OCI-LY7 (cell line): ENCODE results near the gene PRAF2. TPM values are rescaled to one million over a fixed set of nuclear protein-coding genes. Genes with fewer than 3 reads are reported as not detected.

ENCODE experiments used
- BruUV-seq: library from RNA; stranded (reverse); fragments of 400-500 nt; replicated peaks from 2 replicates; lab custom pipeline; 2021; lab: Mats Ljungman, UMichigan
- CTCF ChIA-PET: fragments of 300-600 bp; sonication (Branson Sonifier 250); formaldehyde crosslinking; loops from one replicate; lab custom pipeline; 2022; ENCODE audit warnings: antibody characterized with exemption; ENCODE audit not compliant: unreplicated experiment; lab: Charles Lee
- POLR2A ChIA-PET: fragments of 300-600 bp; sonication (Branson Sonifier 250); formaldehyde crosslinking; loops from one replicate; lab custom pipeline; 2022; ENCODE audit warnings: antibody characterized with exemption; lab: Charles Lee
- DNase-seq: peaks from one replicate; pipeline ENCODE4 v3.0.0-alpha.2; 2015; ENCODE audit warnings: low spot score
- H2AFZ ChIP-seq: fragments of 200-600 bp; sonication (generic), shearing (Covaris generic); 2 replicates; pipeline ENCODE4 v1.6.1; 2014; ENCODE audit warnings: mild to moderate bottlenecking, antibody characterized with exemption, low read length, moderate library complexity
- H3K27ac ChIP-seq: fragments of 200-600 bp; sonication (generic); 2 replicates; pipeline ENCODE4 v1.5.1; 2014; ENCODE audit warnings: mixed run types, low read depth, mild to moderate bottlenecking, moderate library complexity, low read length, inconsistent platforms; ENCODE audit not compliant: poor library complexity, severe bottlenecking
- H3K36me3 ChIP-seq: fragments of 200-600 bp; sonication (generic); 2 replicates; pipeline ENCODE4 v1.6.1; 2014; ENCODE audit warnings: mild to moderate bottlenecking, antibody characterized with exemption, low read length, moderate library complexity, mixed read lengths; ENCODE audit not compliant: insufficient read depth
- H3K4me1 ChIP-seq: fragments of 200-600 bp; sonication (generic); 2 replicates; pipeline ENCODE4 v1.5.1; 2014; ENCODE audit warnings: mild to moderate bottlenecking, low read length; ENCODE audit not compliant: insufficient read depth, poor library complexity, severe bottlenecking
- H3K4me2 ChIP-seq: fragments of 200-600 bp; sonication (generic); 2 replicates; pipeline ENCODE4 v1.6.1; 2014; ENCODE audit warnings: mild to moderate bottlenecking, low read length
- H3K4me3 ChIP-seq: fragments of 200-600 bp; sonication (generic); 2 replicates; pipeline ENCODE4 v1.5.1; 2014; ENCODE audit warnings: mild to moderate bottlenecking, low read depth, low read length; ENCODE audit not compliant: poor library complexity, severe bottlenecking
- H3K79me2 ChIP-seq: fragments of 200-600 bp; sonication (generic); 2 replicates; pipeline ENCODE4 v1.6.1; 2016; ENCODE audit warnings: low read depth, mild to moderate bottlenecking, low read length, moderate library complexity, mixed read lengths; ENCODE audit not compliant: insufficient read depth
- H3K9me2 ChIP-seq: fragments of 200-600 bp; sonication (generic); 2 replicates; pipeline ENCODE4 v1.6.1; 2016; ENCODE audit warnings: mild to moderate bottlenecking, low read length, mixed read lengths; ENCODE audit not compliant: insufficient read depth
- H3K9me3 ChIP-seq: fragments of 200-600 bp; sonication (generic); 2 replicates; pipeline ENCODE4 v1.6.1; 2014; ENCODE audit warnings: mild to moderate bottlenecking, mixed run types, low read length, mixed read lengths
- H4K20me1 ChIP-seq: fragments of 200-600 bp; sonication (generic); 2 replicates; pipeline ENCODE4 v1.6.1; 2014; ENCODE audit warnings: mild to moderate bottlenecking, antibody characterized with exemption, low read length, moderate library complexity, mixed read lengths; ENCODE audit not compliant: insufficient read depth
- EZH2phosphoT487 ChIP-seq: fragments of 200-600 bp; sonication (generic); IDR thresholded peaks from 2 replicates; pipeline ENCODE4 v1.6.1; 2018; ENCODE audit warnings: low read depth, borderline replicate concordance, mild to moderate bottlenecking, mixed run types, antibody characterized with exemption, low read length, moderate library complexity, mixed read lengths
- intact Hi-C: fragments of 100-400 bp; cut with micrococcal nuclease; formaldehyde crosslinking; loops from one replicate; pipeline ENCODE4 v1.10.0; 2022; ENCODE audit not compliant: unreplicated experiment
- total RNA-seq, 2 experiments: library from RNA; depleted of rRNA in 1 of 2; stranded (reverse); fragments of >200 nt in 1 of 2; shearing (Covaris generic) in 1 of 2; gene quantifications; 2 replicates each; pipeline ENCODE4 v1.2.3, GENCODE V29; 2014 to 2022
- TF ChIP-seq, protein P1 (sequence below): fragments of 200-600 bp; sonication (generic); conservative IDR thresholded peaks from 2 replicates; pipeline ENCODE4 v1.5.1; 2014; ENCODE audit warnings: mild to moderate bottlenecking, antibody characterized with exemption, low read length, moderate library complexity, mixed read lengths

PRAF2 gene
- total RNA-seq, 2 experiments from 2014 or later = 2.3 to 20.3 TPM

DNA sequence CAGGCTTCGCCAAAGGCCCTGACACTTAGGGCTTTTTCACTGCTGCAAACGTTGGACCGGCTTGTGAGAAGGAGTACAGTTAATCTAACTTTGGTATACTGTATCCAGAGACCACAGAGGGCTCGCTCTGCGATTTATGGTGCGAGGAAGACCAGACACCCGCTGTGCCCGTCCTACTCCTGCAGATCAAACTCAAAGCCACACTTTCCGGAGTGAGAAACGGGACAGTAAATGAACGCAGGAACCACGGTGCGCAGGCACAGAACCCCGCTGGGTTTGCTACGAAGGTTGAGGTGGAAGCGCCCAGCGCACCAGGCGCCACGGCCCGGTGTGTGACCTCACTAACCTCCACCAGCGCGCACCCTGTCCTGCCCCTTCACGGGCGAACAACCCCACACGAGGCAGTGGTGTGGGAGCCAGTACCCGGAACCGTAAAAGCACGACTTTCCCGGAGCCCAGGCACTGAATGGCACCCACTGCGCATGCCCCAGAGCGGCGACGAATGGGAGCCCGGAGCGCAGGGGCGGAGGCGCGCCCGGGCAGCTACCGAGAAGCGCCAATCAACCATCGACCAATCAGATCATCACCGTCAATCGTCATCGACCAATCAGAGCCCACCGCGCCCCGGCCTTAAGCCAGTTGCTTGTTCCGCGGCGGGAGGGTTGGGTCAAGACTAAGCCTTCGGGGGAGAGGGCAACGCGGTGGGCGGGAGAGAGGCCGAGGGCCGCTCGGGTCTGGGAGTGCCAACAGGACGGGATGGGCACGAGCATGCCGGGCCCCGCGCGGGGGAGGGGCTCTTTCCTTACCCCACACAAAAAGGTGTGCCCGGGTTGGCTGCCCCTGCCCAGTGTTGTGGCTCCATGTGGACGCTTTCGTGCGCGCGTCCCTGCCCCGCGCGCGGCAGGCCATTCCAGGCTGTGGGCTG lies 27.2 kb upstream of the PRAF2 start:
- CTCF ChIA-PET = no interaction called here
- H2AFZ ChIP-seq = peak overlapping the region; percentile 46; the same call in 1 of the 2 replicates

DNA sequence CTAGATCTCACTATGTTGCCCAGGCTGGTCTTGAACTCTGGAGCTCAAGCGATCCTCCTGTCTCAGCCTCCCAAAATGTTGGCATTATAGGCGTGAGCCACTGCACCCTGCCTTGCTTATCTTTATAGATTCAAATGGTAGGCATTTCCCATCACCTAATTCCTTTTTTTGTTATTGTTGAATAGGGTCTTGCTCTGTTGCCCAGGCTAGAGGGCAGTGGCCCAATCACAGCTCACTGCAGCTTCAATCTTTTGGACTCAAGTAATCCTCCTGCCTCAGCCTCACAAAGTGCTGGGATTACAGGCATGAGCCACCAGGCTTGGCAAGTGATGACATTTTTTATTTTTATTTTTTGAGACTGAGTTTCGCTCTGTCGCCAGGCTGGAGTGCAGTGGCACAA lies 22.6 kb upstream of the PRAF2 start:
- no peak overlapping the region for H3K27ac ChIP-seq
- H3K4me3 ChIP-seq = no peak overlapping the region
- peaks cover 8% of the 10 kb centered on the region; the same call in 1 of the 2 replicates for H3K79me2 ChIP-seq
- intact Hi-C loops = no loop called here
- no TSS peak for BruUV-seq
- H3K4me1 ChIP-seq = peaks cover 4% of the 10 kb centered on the region
- H3K4me2 ChIP-seq = no peak overlapping the region
- DNase-seq = no peak
- POLR2A ChIA-PET = interaction anchor here (0.7 to 0.8 kb wide), 2 partner anchors 16 to 54 kb away, joined by 3 to 10 read pairs; no protein-coding TSS in a partner anchor
- TF ChIP-seq, protein P1, sequence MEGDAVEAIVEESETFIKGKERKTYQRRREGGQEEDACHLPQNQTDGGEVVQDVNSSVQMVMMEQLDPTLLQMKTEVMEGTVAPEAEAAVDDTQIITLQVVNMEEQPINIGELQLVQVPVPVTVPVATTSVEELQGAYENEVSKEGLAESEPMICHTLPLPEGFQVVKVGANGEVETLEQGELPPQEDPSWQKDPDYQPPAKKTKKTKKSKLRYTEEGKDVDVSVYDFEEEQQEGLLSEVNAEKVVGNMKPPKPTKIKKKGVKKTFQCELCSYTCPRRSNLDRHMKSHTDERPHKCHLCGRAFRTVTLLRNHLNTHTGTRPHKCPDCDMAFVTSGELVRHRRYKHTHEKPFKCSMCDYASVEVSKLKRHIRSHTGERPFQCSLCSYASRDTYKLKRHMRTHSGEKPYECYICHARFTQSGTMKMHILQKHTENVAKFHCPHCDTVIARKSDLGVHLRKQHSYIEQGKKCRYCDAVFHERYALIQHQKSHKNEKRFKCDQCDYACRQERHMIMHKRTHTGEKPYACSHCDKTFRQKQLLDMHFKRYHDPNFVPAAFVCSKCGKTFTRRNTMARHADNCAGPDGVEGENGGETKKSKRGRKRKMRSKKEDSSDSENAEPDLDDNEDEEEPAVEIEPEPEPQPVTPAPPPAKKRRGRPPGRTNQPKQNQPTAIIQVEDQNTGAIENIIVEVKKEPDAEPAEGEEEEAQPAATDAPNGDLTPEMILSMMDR = no peak
- H3K9me2 ChIP-seq = no peaks in the 10 kb centered on the region
- no peaks in the 10 kb centered on the region for H3K9me3 ChIP-seq
- no peaks in the 10 kb centered on the region for H4K20me1 ChIP-seq
- H2AFZ ChIP-seq = no peak overlapping the region
- CTCF ChIA-PET = no interaction called here
- no peaks in the 10 kb centered on the region; the same call in 1 of the 2 replicates for H3K36me3 ChIP-seq

More for the DNA sequence above, 27.2 kb upstream of the PRAF2 start:
- TSS peak; percentile 85 for BruUV-seq
- Histone ChIP-seq H3K9me3 (no peaks in the 10 kb centered on the region), H3K9me2 (no peaks in the 10 kb centered on the region), H3K4me2 (peak overlapping the region; percentile 98), H3K36me3 (no peaks in the 10 kb centered on the region; the same call in 1 of the 2 replicates), H3K4me1 (peaks cover 15% of the 10 kb centered on the region), H3K27ac (peak overlapping the region; percentile 85), H4K20me1 (no peaks in the 10 kb centered on the region), H3K4me3 (peak overlapping the region; percentile 85), H3K79me2 (peaks cover 8% of the 10 kb centered on the region; the same call in 1 of the 2 replicates)
- POLR2A ChIA-PET = interaction anchor here (0.6 to 1.1 kb wide), 6 partner anchors 9 to 141 kb away, joined by 3 to 10 read pairs (median 4); no protein-coding TSS in a partner anchor
- DNase-seq = peak; percentile 93
- no peak for TF ChIP-seq EZH2phosphoT487
- TF ChIP-seq, protein P1 = no peak
- intact Hi-C loops = no loop called here
